Type B pancreatic cell (in vitro differentiated cells): ENCODE data around the gene TMIGD3. TPM values are rescaled to one million over a fixed set of nuclear protein-coding genes. Genes with fewer than 3 reads are reported as not detected.
"Not testable (repeated sequence)": the region's sequence is repeated elsewhere in the genome, so short reads cannot be mapped to it uniquely, and the experiment has no call there.

Source experiments
- DNase-seq: peaks from one replicate; pipeline ENCODE4 v3.0.0; 2021; ENCODE audit warnings: mixed read lengths; ENCODE audit not compliant: unreplicated experiment; ENCODE audit errors: extremely low spot score
- H3K27ac Mint-ChIP-seq: 2 replicates; pipeline ENCODE4 v1.8.0; 2021; ENCODE audit warnings: mild to moderate bottlenecking, mixed read lengths
- H3K27me3 Mint-ChIP-seq: 2 replicates; pipeline ENCODE4 v1.8.0; 2021; ENCODE audit warnings: mixed read lengths
- H3K36me3 Mint-ChIP-seq: 2 replicates; pipeline ENCODE4 v1.8.0; 2021; ENCODE audit warnings: mixed read lengths
- H3K4me1 Mint-ChIP-seq: one replicate; pipeline ENCODE4 v1.8.0; 2021; ENCODE audit warnings: mixed read lengths; ENCODE audit not compliant: unreplicated experiment
- H3K4me3 Mint-ChIP-seq: 2 replicates; pipeline ENCODE4 v1.8.0; 2021; ENCODE audit warnings: mild to moderate bottlenecking, mixed read lengths
- H3K9me3 Mint-ChIP-seq: 2 replicates; pipeline ENCODE4 v1.8.0; 2021; ENCODE audit warnings: mixed read lengths
- CTCF ChIP-seq: fragments of 200-600 bp; sonication (generic); conservative IDR thresholded peaks from 2 replicates; pipeline ENCODE4 v1.5.0; 2021; ENCODE audit warnings: antibody characterized with exemption, mild to moderate bottlenecking
- long read RNA-seq: library from polyadenylated mRNA; unstranded; transcript quantifications from one replicate; pipeline ENCODE4 v2.0.0, GENCODE V29; 2020
- total RNA-seq: library from RNA; stranded (reverse); gene quantifications from 2 replicates; pipeline ENCODE4 v1.2.1, GENCODE V29; 2021; ENCODE audit warnings: low replicate concordance

Gene TMIGD3
- total RNA-seq = not detected in 2 replicates
- long read RNA-seq = 0 reads

GRCh38 chr1:111503585-111504060 is at the start of gene TMIGD3, which contains the start of gene ADORA3:
TSS of gene TMIGD3 (minus strand) at chr1:111503633. CDS start at chr1:111503354, 279 bp downstream.
TSS of gene ADORA3 (minus strand) at chr1:111503633. CDS start at chr1:111503354, 279 bp downstream.
- DNase-seq = no peak
- H3K36me3 Mint-ChIP-seq = no peaks in the 10 kb centered on the region
- no peaks in the 10 kb centered on the region for H3K9me3 Mint-ChIP-seq
- H3K4me3 Mint-ChIP-seq = no peak within 1 kb of the TSS
- no peak for TF ChIP-seq CTCF
- H3K4me1 Mint-ChIP-seq = peaks cover 6% of the 10 kb centered on the region
- H3K27me3 Mint-ChIP-seq = peaks cover 22% of the 10 kb centered on the region
- no peak within 1 kb of the TSS for H3K27ac Mint-ChIP-seq

DNA sequence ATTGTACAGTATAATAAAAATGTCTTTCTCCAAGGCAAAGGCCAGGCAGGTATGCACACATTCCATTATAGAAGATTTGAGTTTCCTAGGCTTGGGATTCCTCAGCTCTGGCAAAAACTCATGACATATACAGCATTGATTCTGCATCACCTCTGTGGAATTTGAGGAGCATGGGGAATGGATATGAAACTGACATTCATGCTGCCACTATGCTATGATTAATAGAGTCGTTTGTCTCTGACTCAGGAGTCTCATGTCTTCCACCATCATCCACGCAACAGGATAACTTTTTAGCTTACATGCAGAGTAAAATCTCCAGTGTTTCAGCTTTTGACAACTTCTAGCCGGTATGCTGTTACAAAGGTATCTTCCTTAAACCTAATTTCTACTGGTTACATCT is 49.8 kb upstream of the TMIGD3 start:
- no peaks in the 10 kb centered on the region for H3K4me1 Mint-ChIP-seq
- no peak for DNase-seq
- H3K9me3 Mint-ChIP-seq = no peaks in the 10 kb centered on the region
- H3K27me3 Mint-ChIP-seq = no peaks in the 10 kb centered on the region
- H3K27ac Mint-ChIP-seq = no peak overlapping the region
- H3K36me3 Mint-ChIP-seq = no peaks in the 10 kb centered on the region
- H3K4me3 Mint-ChIP-seq = no peak overlapping the region
- no peak for TF ChIP-seq CTCF

DNA sequence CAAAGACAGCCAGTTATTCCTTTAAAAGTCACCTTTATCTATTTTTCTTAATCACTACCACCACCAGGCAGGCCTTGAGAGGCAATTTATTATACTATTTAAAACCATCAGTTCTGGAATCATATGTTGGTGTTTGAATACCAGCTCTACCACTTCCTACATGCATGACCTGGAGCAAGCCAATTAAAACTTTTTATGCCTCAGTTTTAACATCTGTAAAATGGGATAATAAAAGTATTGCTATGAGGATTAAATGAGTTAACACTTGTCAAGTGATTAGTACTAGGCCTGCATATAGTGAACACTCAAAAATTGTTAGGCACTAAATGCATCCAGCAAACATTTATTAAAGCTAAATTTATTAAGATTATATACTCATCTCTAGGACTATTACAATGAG is 49.2 kb upstream of the TMIGD3 start:
- TF ChIP-seq CTCF = no peak
- no peak for DNase-seq
- no peak overlapping the region for H3K27ac Mint-ChIP-seq
- no peaks in the 10 kb centered on the region for H3K9me3 Mint-ChIP-seq
- no peaks in the 10 kb centered on the region for H3K4me1 Mint-ChIP-seq
- H3K27me3 Mint-ChIP-seq = no peaks in the 10 kb centered on the region
- H3K4me3 Mint-ChIP-seq = no peak overlapping the region
- no peaks in the 10 kb centered on the region for H3K36me3 Mint-ChIP-seq

DNA sequence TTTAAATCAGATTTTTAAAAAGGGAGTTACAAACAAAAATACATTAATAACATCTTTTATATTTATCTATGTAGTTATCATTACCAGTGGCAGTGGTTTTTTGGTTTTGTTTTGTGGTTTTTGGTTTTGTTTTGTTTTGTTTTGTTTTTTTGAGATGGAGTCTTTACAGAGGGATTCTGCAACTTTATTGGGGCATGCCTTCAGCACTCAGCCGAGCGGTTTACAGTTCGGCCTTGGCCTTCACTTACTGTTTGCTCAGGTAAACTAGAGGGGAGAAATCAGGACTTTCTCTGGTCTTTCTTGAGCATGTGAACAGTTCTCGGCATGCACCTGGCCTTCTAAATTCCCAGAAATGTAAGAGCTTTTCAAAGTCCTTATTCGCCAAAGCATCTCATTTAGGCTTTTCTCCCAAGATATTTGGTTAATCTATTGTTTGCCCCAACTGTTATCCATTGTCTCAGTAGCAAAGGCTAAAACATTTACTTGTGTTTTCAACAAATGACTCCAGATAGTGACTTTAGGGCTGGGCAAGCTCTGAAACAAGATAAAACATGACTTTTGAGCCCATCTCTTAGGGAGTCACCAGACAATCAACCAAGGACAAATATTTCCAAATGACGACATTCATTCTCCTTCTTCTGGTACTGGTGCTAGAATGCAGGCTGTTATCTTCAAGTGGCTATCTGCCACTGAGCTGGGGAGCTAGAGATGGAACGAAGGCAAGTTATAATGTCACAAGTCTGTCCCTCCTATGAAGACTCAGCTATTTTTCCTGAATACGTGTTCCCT is 48.4 kb upstream of the TMIGD3 start:
- no peak for TF ChIP-seq CTCF
- DNase-seq = no peak
- H3K27ac Mint-ChIP-seq = no peak overlapping the region
- no peaks in the 10 kb centered on the region for H3K4me1 Mint-ChIP-seq
- no peaks in the 10 kb centered on the region for H3K27me3 Mint-ChIP-seq
- H3K4me3 Mint-ChIP-seq = no peak overlapping the region
- H3K36me3 Mint-ChIP-seq = no peaks in the 10 kb centered on the region
- no peaks in the 10 kb centered on the region for H3K9me3 Mint-ChIP-seq

DNA sequence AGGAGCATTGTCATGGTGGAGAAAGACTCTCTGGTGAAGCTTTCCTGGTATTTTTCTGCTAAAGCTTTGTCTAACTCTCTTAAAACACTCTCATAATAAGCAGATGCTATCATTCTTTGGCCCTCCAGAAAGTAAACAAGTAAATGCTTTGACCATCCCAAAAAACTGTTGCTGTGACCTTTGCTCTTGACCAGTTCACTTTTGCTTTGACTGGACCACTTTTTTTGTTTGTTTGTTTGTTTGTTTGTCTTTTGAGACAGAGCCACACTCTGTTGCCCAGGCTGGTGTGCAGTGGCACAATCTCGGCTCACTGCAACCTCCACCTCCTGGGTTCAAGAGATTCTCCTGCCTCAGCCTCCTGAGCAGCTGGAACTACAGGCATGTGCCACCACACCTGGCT is 44.4 kb upstream of the TMIGD3 start:
- not testable (repeated sequence) for H3K9me3 Mint-ChIP-seq, H3K27ac Mint-ChIP-seq, H3K36me3 Mint-ChIP-seq, H3K4me1 Mint-ChIP-seq, H3K4me3 Mint-ChIP-seq, DNase-seq, H3K27me3 Mint-ChIP-seq

GRCh38 chr1:111542187-111542586 is 38.8 kb upstream of the TMIGD3 start:
- DNase-seq = no peak
- no peak for TF ChIP-seq CTCF
- Mint-ChIP-seq H3K36me3 (no peaks in the 10 kb centered on the region), H3K27ac (no peak overlapping the region), H3K4me1 (no peaks in the 10 kb centered on the region), H3K9me3 (peaks cover 3% of the 10 kb centered on the region), H3K27me3 (peaks cover 3% of the 10 kb centered on the region), H3K4me3 (no peak overlapping the region)
